ENCODE measurements around the gene FILIP1.

Gene FILIP1

GRCh38 chr6:75492386-75493153 lies 1.0 kb downstream of the FILIP1 start:
- no peak for DNase-seq (ENCODE audit: low spot score)

GRCh38 chr6:75491291-75491690 lies 2.3 kb downstream of the FILIP1 start:
- DNase-seq (ENCODE audit: low spot score): no peak

GRCh38 chr6:75490706-75491105 lies 2.9 kb downstream of the FILIP1 start:
- DNase-seq (ENCODE audit: low spot score): no peak

- DNase-seq (ENCODE audit: low spot score): no peak
Measured at GRCh38 chr6:75489025-75489424, 4.6 kb downstream of the FILIP1 start.

- no peak for DNase-seq (ENCODE audit: low spot score)
Measured at GRCh38 chr6:75488033-75488432, 5.6 kb downstream of the FILIP1 start.

GRCh38 chr6:75486850-75487518 lies 6.6 kb downstream of the FILIP1 start:
- no peak for DNase-seq (ENCODE audit: low spot score)

GRCh38 chr6:75484535-75484934 lies 9.1 kb downstream of the FILIP1 start:
- no peak for DNase-seq (ENCODE audit: low spot score)

GRCh38 chr6:75483136-75483952 lies 10.3 kb downstream of the FILIP1 start:
- no peak for DNase-seq (ENCODE audit: low spot score)

- DNase-seq (ENCODE audit: low spot score): no peak
Measured at GRCh38 chr6:75481936-75482593, 11.5 kb downstream of the FILIP1 start.

- DNase-seq (ENCODE audit: low spot score): no peak
Measured at GRCh38 chr6:75481394-75481793, 12.2 kb downstream of the FILIP1 start.

- no peak for DNase-seq (ENCODE audit: low spot score)
Measured at GRCh38 chr6:75480425-75480824, 13.2 kb downstream of the FILIP1 start.

GRCh38 chr6:75479712-75480111 lies 13.9 kb downstream of the FILIP1 start:
- no peak for DNase-seq (ENCODE audit: low spot score)

- DNase-seq (ENCODE audit: low spot score): no peak
Measured at GRCh38 chr6:75478929-75479328, 14.7 kb downstream of the FILIP1 start.

GRCh38 chr6:75472885-75473284 lies 20.7 kb downstream of the FILIP1 start:
- no peak for DNase-seq (ENCODE audit: low spot score)

- peak; percentile 64 for DNase-seq (ENCODE audit: low spot score)
Measured at GRCh38 chr6:75467966-75468365, 25.6 kb downstream of the FILIP1 start.

- no peak for DNase-seq (ENCODE audit: low spot score)
Measured at GRCh38 chr6:75467284-75467683, 26.3 kb downstream of the FILIP1 start.

GRCh38 chr6:75466636-75467035 lies 27.0 kb downstream of the FILIP1 start:
- DNase-seq (ENCODE audit: low spot score): no peak

- no peak for DNase-seq (ENCODE audit: low spot score)
Measured at GRCh38 chr6:75463908-75464307, 29.7 kb downstream of the FILIP1 start.

GRCh38 chr6:75463061-75463460 lies 30.5 kb downstream of the FILIP1 start:
- DNase-seq (ENCODE audit: low spot score): no peak

- DNase-seq (ENCODE audit: low spot score): no peak
Measured at GRCh38 chr6:75460681-75461080, 32.9 kb downstream of the FILIP1 start.

- no peak for DNase-seq (ENCODE audit: low spot score)
Measured at GRCh38 chr6:75458895-75459294, 34.7 kb downstream of the FILIP1 start.

GRCh38 chr6:75450903-75451302 lies 42.7 kb downstream of the FILIP1 start:
- DNase-seq (ENCODE audit: low spot score): no peak
